ENCODE results near the gene CDH13.

DNA sequence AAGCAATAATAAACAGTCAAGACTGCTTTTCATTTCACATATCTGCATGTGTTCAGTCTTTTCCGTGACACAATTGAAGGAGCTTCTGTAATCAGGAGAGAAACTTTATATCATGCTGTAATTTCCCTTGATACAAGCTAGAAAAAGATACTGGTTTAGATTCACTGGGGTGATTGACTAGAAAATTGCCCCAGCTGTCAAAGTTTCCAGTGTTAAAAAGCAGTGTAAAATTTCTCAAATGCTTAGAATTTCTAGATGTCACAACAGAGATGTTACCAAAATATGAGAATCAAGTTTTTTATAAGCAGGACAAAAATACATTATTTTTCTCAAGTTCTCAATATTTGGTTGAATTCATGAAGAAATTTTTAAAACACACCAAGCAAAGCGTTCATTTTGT lies 888.6 kb downstream of the CDH13 start:
- TF ChIP-seq, protein P1, sequence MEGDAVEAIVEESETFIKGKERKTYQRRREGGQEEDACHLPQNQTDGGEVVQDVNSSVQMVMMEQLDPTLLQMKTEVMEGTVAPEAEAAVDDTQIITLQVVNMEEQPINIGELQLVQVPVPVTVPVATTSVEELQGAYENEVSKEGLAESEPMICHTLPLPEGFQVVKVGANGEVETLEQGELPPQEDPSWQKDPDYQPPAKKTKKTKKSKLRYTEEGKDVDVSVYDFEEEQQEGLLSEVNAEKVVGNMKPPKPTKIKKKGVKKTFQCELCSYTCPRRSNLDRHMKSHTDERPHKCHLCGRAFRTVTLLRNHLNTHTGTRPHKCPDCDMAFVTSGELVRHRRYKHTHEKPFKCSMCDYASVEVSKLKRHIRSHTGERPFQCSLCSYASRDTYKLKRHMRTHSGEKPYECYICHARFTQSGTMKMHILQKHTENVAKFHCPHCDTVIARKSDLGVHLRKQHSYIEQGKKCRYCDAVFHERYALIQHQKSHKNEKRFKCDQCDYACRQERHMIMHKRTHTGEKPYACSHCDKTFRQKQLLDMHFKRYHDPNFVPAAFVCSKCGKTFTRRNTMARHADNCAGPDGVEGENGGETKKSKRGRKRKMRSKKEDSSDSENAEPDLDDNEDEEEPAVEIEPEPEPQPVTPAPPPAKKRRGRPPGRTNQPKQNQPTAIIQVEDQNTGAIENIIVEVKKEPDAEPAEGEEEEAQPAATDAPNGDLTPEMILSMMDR (IDR thresholded peaks at IDR 0.05), result no peak
- TF ChIP-seq EP300 (IDR thresholded peaks at IDR 0.05) (no peak), POLR2A (IDR thresholded peaks at IDR 0.05; ENCODE audit: low read depth) (no peak)

All from esophagus muscularis mucosa (tissue), 4 donors.